HepG2 (cell line): ENCODE measurements around the gene RAPGEF6. TPM values are rescaled to one million over a fixed set of nuclear protein-coding genes. Genes with fewer than 3 reads are reported as not detected.

Experiments used
- ATAC-seq: fragments of 200-7000 bp; cut with Tn5 transposase; 3 replicates; pipeline ENCODE4 v1.9.1; 2020; ENCODE audit warnings: mild to moderate bottlenecking, moderate library complexity
- BruUV-seq: library from RNA; stranded (reverse); fragments of 400-500 nt; replicated peaks from 2 replicates; lab custom pipeline; 2021; lab: Mats Ljungman, UMichigan
- CTCF ChIA-PET: fragments of 300-600 bp; formaldehyde crosslinking; extraction: SDS; loops from one replicate; lab custom pipeline; 2021; ENCODE audit warnings: low total read pairs, inconsistent platforms, low intra/inter-chr PET ratio; lab: Yijun Ruan, JAX
- POLR2A ChIA-PET: fragments of 350-600 bp; sonication (Branson Sonifier 250); formaldehyde crosslinking; loops from one replicate; lab custom pipeline; 2020; ENCODE audit warnings: antibody characterized with exemption, inconsistent platforms; lab: Yijun Ruan, JAX
- DNase-seq: peaks from one replicate; pipeline ENCODE4 v3.0.0-alpha.2; 2015; ENCODE audit warnings: low spot score
- FAIRE-seq: peaks from 3 replicates; lab custom pipeline; 2011; peaks lifted over from hg19 to GRCh38; lab: Jason Lieb, UNC
- H2AFZ ChIP-seq: one replicate; pipeline ENCODE4 v1.6.1; 2011; ENCODE audit warnings: low read length, inconsistent platforms
- H3K27ac ChIP-seq: fragments of 300-600 bp; 3 replicates; pipeline ENCODE4 v1.8.0; 2011; ENCODE audit warnings: mixed run types, mild to moderate bottlenecking, mixed read lengths, low read length, inconsistent platforms; ENCODE audit not compliant: insufficient read depth; ENCODE audit errors: extremely low read length
- H3K27me3 ChIP-seq, 2 experiments: fragments of 200-600 bp in 1 of 2; 2 replicates in 1 of 2; 3 replicates in 1 of 2; pipeline versions ENCODE4 v1.6.0 to v1.8.0; 2011; ENCODE audit warnings: low read length in 2 of 2, mild to moderate bottlenecking in 2 of 2, moderate library complexity in 2 of 2, inconsistent platforms in 1 of 2; ENCODE audit not compliant: insufficient read depth in 2 of 2, control insufficient read depth in 1 of 2
- H3K36me3 ChIP-seq, 2 experiments: fragments of 200-600 bp in 1 of 2; replicated peaks in 1 of 2; 2 replicates in 1 of 2; 3 replicates in 1 of 2; pipeline versions ENCODE4 v1.5.1 to v1.8.0; 2011; ENCODE audit warnings: low read length in 2 of 2, inconsistent platforms in 1 of 2; ENCODE audit not compliant: insufficient read depth in 2 of 2, control insufficient read depth in 1 of 2
- H3K4me1 ChIP-seq: 2 replicates; pipeline ENCODE4 v1.5.1; 2012; ENCODE audit warnings: low read length, inconsistent platforms; ENCODE audit not compliant: insufficient read depth
- H3K4me2 ChIP-seq: 2 replicates; pipeline ENCODE4 v1.6.0; 2011; ENCODE audit warnings: low read depth, low read length, inconsistent platforms
- H3K4me3 ChIP-seq, 3 experiments: fragments of 200-600 bp in 1 of 3; sonication (generic), shearing (Covaris generic) in 1 of 3; replicated peaks in 1 of 3; 2 replicates each; pipeline ENCODE4 v1.5.1; 2011 to 2016; ENCODE audit warnings: low read length in 3 of 3, inconsistent platforms in 2 of 3, low read depth in 2 of 3, mild to moderate bottlenecking in 2 of 3, control low read depth in 1 of 3, mixed read lengths in 1 of 3; ENCODE audit not compliant: insufficient read depth in 1 of 3
- H3K79me2 ChIP-seq: one replicate; pipeline ENCODE4 v1.6.1; 2011; ENCODE audit warnings: low read length, inconsistent platforms; ENCODE audit not compliant: insufficient read depth
- H3K9ac ChIP-seq: 2 replicates; pipeline ENCODE4 v1.6.0; 2011; ENCODE audit warnings: mild to moderate bottlenecking, low read depth, low read length, inconsistent platforms; ENCODE audit not compliant: insufficient read depth
- H3K9me3 ChIP-seq: 2 replicates; pipeline ENCODE4 v1.5.1; 2012; ENCODE audit warnings: mild to moderate bottlenecking, low read length
- H4K20me1 ChIP-seq: 2 replicates; pipeline ENCODE4 v1.6.0; 2011; ENCODE audit warnings: inconsistent platforms, mild to moderate bottlenecking, low read length, moderate library complexity; ENCODE audit not compliant: insufficient read depth
- BRD4 ChIP-seq: sonication (generic); formaldehyde crosslinking; IDR thresholded peaks from 2 replicates; pipeline ENCODE4 v1.4.0; 2020; ENCODE audit warnings: missing genetic modification reagents
- HNRNPL ChIP-seq: fragments of 200-400 bp; formaldehyde crosslinking; IDR thresholded peaks from 2 replicates; pipeline ENCODE4 v1.6.1; 2017; ENCODE audit warnings: mild to moderate bottlenecking, low read depth, low read length
- KDM6A ChIP-seq: IDR thresholded peaks from 2 replicates; pipeline ENCODE4 v1.6.1; 2016; ENCODE audit warnings: low read depth
- PCBP2 ChIP-seq: fragments of 200-400 bp; formaldehyde crosslinking; optimal IDR thresholded peaks from 2 replicates; pipeline ENCODE3; 2018; ENCODE audit warnings: low read length, low read depth; ENCODE audit not compliant: poor library complexity, severe bottlenecking
- SAFB2 ChIP-seq: sonication (generic); formaldehyde crosslinking; IDR thresholded peaks from 2 replicates; pipeline ENCODE4 v1.5.1; 2020; ENCODE audit warnings: missing genetic modification reagents, low read depth, mild to moderate bottlenecking, borderline replicate concordance
- SSRP1 ChIP-seq: IDR thresholded peaks from 2 replicates; pipeline ENCODE4 v1.6.1; 2016; ENCODE audit warnings: control low read depth
- TRIM24 ChIP-seq: sonication (generic); formaldehyde crosslinking; IDR thresholded peaks from 2 replicates; pipeline ENCODE4 v1.8.0; 2022; ENCODE audit warnings: mild to moderate bottlenecking, missing genetic modification reagents
- ZNF782 ChIP-seq: sonication (generic); formaldehyde crosslinking; IDR thresholded peaks from 2 replicates; pipeline ENCODE4 v1.4.0; 2020; ENCODE audit warnings: missing genetic modification reagents, mild to moderate bottlenecking, borderline replicate concordance
- ZNF816 ChIP-seq: sonication (generic); formaldehyde crosslinking; IDR thresholded peaks from 2 replicates; pipeline ENCODE4 v1.8.0; 2022; ENCODE audit warnings: missing genetic modification reagents, mild to moderate bottlenecking, borderline replicate concordance
- ZNF83 ChIP-seq: sonication (generic); formaldehyde crosslinking; IDR thresholded peaks from 2 replicates; pipeline ENCODE4 v1.4.0; 2020; ENCODE audit warnings: missing genetic modification reagents, mild to moderate bottlenecking, borderline replicate concordance
- ZSCAN31 ChIP-seq: sonication (generic); formaldehyde crosslinking; IDR thresholded peaks from 2 replicates; pipeline ENCODE4 v1.5.0; 2020; ENCODE audit warnings: low read depth, mild to moderate bottlenecking, missing genetic modification reagents
- ZZZ3 ChIP-seq: sonication (generic); formaldehyde crosslinking; IDR thresholded peaks from 2 replicates; pipeline ENCODE4 v1.4.0; 2020; ENCODE audit warnings: missing genetic modification reagents, mild to moderate bottlenecking, borderline replicate concordance
- WGBS: methylation state at CpG from one replicate; pipeline ENCODE4 v1.1.6; 2017; ENCODE audit warnings: low lambda C conversion rate; 5-methylcytosine and 5-hydroxymethylcytosine counted together
- in situ Hi-C: cut with HindIII; loops from 2 replicates; pipeline ENCODE4 v1.10.0; 2017; ENCODE audit warnings: low pct_unique_long_range_greater_than_20kb; ENCODE audit not compliant: extremely low pct_ligation_motif_present
- intact Hi-C: fragments of 100-400 bp; cut with micrococcal nuclease; formaldehyde crosslinking; loops from one replicate; pipeline ENCODE4 v1.10.0; 2022; ENCODE audit not compliant: unreplicated experiment
- polyA plus RNA-seq, 8 experiments: library from polyadenylated mRNA; depleted of rRNA in 3 of 8; stranded (reverse) in 7 of 8; unstranded in 1 of 8; fragments of >200 nt; fragmentation: Illumina TruSeq in 4 of 8; extraction: Trizol in 4 of 8; gene quantifications; 2 replicates each; pipeline versions ENCODE4 v1.2.1 to v1.2.3, GENCODE V29; 2011 to 2016; ENCODE audit warnings: low read depth in 4 of 8, missing spikeins in 1 of 8, mixed read lengths in 1 of 8; ENCODE audit not compliant: insufficient read depth in 1 of 8
- total RNA-seq, 5 experiments: library from RNA; depleted of rRNA; stranded (reverse); fragments of >200 nt; fragmentation: Illumina TruSeq; extraction: Trizol; gene quantifications; 2 replicates each; pipeline ENCODE4 v1.2.3, GENCODE V29; 2016; ENCODE audit warnings: low read depth in 1 of 5
- TF ChIP-seq, protein P1 (sequence below): sonication (generic); formaldehyde crosslinking; IDR thresholded peaks from 2 replicates; pipeline ENCODE4 v1.5.0; 2020; ENCODE audit warnings: missing genetic modification reagents
- TF ChIP-seq, protein P2 (sequence below): sonication (generic); formaldehyde crosslinking; IDR thresholded peaks from 2 replicates; pipeline ENCODE4 v1.5.0; 2020; ENCODE audit warnings: missing genetic modification reagents, mild to moderate bottlenecking, borderline replicate concordance
- TF ChIP-seq, protein P3 (sequence below): fragments of 450-650 bp; IDR thresholded peaks from 2 replicates; pipeline ENCODE4 v1.6.1; 2017

The RAPGEF6 gene
- total and polyA plus RNA-seq, 2 of the 13 experiments (the other 11 are each of a cell fraction or from before 2014, with no cell fraction given): 7.7 to 24.6 TPM

DNA sequence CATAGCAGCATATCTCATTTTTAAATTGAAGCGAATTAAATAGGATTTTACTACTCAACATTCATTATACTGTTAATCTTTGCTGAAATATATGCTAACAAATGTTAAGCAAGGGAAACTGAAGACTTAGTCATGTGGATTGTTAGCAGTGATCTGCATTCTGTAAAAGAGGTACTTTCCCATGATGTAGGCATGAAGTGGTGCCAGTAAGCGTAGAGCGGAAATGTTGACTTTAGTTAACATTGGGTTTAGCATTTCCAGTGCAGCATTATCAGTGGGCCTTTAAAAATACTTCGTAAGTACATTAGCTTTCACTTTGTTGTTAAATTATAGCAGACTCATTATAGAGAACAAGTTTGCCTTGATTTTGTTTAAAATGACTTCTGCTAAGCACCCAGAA, 240.9 kb downstream of the RAPGEF6 start:
- Histone ChIP-seq H3K36me3 (peaks cover 13 to 46% of the 10 kb centered on the region in 2 experiments), H2AFZ (no peak overlapping the region), H3K79me2 (no peaks in the 10 kb centered on the region), H3K9me3 (no peaks in the 10 kb centered on the region), H3K4me1 (peaks cover 8% of the 10 kb centered on the region; the same call in 1 of the 2 replicates), H3K27me3 (no peaks in the 10 kb centered on the region), H3K4me3 (no peak overlapping the region), H3K4me2 (no peak overlapping the region), H3K9ac (no peak overlapping the region), H3K27ac (no peak overlapping the region), H4K20me1 (no peaks in the 10 kb centered on the region)
- BruUV-seq: no TSS peak
- POLR2A ChIA-PET: no interaction called here
- FAIRE-seq: no peak
- no peak for ATAC-seq
- intact Hi-C loops (no loop called here), in situ Hi-C loops (loop anchor here (25.0 kb wide), 1 partner anchor 507 kb away; no protein-coding TSS in a partner anchor)
- CTCF ChIA-PET: no interaction called here
- TF ChIP-seq ZSCAN31 (no peak), ZNF782 (CRISPR knock-in tag) (no peak), SAFB2 (CRISPR knock-in tag) (no peak), ZNF83 (CRISPR knock-in tag) (no peak), TRIM24 (CRISPR knock-in tag) (no peak), HNRNPL (no peak), ZNF816 (CRISPR knock-in tag) (no peak), SSRP1 (CRISPR knock-in tag) (no peak), KDM6A (CRISPR knock-in tag) (no peak), BRD4 (CRISPR knock-in tag) (no peak), PCBP2 (no peak), ZZZ3 (CRISPR knock-in tag) (no peak)
- TF ChIP-seq, protein P1, sequence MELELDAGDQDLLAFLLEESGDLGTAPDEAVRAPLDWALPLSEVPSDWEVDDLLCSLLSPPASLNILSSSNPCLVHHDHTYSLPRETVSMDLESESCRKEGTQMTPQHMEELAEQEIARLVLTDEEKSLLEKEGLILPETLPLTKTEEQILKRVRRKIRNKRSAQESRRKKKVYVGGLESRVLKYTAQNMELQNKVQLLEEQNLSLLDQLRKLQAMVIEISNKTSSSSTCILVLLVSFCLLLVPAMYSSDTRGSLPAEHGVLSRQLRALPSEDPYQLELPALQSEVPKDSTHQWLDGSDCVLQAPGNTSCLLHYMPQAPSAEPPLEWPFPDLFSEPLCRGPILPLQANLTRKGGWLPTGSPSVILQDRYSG (CRISPR knock-in tag): no peak
- TF ChIP-seq, protein P2, sequence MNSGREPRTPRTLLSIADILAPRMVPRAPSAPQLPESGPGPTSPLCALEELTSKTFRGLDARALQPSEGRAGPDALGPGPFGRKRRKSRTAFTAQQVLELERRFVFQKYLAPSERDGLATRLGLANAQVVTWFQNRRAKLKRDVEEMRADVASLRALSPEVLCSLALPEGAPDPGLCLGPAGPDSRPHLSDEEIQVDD: no peak
- TF ChIP-seq, protein P3, sequence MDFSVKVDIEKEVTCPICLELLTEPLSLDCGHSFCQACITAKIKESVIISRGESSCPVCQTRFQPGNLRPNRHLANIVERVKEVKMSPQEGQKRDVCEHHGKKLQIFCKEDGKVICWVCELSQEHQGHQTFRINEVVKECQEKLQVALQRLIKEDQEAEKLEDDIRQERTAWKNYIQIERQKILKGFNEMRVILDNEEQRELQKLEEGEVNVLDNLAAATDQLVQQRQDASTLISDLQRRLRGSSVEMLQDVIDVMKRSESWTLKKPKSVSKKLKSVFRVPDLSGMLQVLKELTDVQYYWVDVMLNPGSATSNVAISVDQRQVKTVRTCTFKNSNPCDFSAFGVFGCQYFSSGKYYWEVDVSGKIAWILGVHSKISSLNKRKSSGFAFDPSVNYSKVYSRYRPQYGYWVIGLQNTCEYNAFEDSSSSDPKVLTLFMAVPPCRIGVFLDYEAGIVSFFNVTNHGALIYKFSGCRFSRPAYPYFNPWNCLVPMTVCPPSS: no peak
- DNase-seq: no peak
- 95% methylated on average over 4 of the region's 4 CpGs for WGBS
